Adrenal gland (tissue), 12 donors: Measurements from ENCODE around the gene HOXB13. TPM values are rescaled to one million over a fixed set of nuclear protein-coding genes. Genes with fewer than 3 reads are reported as not detected.

Experiments
- DNase-seq, 7 donors: peaks; one replicate each; pipeline ENCODE4 v3.0.0-alpha.2; 2019 to 2020
- H3K27ac ChIP-seq, 5 donors: fragments of 200-600 bp; sonication (generic) in 4 of 5; 1 replicate in 3 of 5; 2 replicates in 2 of 5; pipeline versions ENCODE4 v1.5.1 to v1.8.0; 2016 to 2020; ENCODE audit warnings: mild to moderate bottlenecking in 1 of 5
- H3K27me3 ChIP-seq: fragments of 200-600 bp; 2 replicates; pipeline ENCODE4 v1.8.0; 2021
- H3K36me3 ChIP-seq, 2 donors: fragments of 200-600 bp; replicated peaks in 1 of 2; 1 replicate in 1 of 2; 2 replicates in 1 of 2; pipeline versions ENCODE4 v1.5.1 to v1.8.0; 2018 to 2022
- H3K4me1 ChIP-seq, 2 donors: fragments of 200-600 bp; replicated peaks in 1 of 2; 1 replicate in 1 of 2; 2 replicates in 1 of 2; pipeline versions ENCODE4 v1.5.1 to v1.8.0; 2018 to 2021
- H3K4me3 ChIP-seq, 4 donors: fragments of 200-600 bp; sonication (generic) in 3 of 4; one replicate each; pipeline ENCODE4 v1.5.1; 2016 to 2018
- H3K9me3 ChIP-seq, 3 donors: fragments of 200-600 bp; sonication (generic) in 1 of 3; replicated peaks in 1 of 3; 1 replicate in 2 of 3; 2 replicates in 1 of 3; pipeline versions ENCODE4 v1.5.1 to v1.8.0; 2016 to 2021
- POLR2A ChIP-seq, 2 donors: fragments of 450-650 bp; IDR thresholded peaks; one replicate each; pipeline ENCODE4 v1.6.1; 2017; ENCODE audit warnings: antibody characterized with exemption in 2 of 2, mild to moderate bottlenecking in 2 of 2, moderate library complexity in 1 of 2
- WGBS, 4 donors: extraction: QIAGEN DNeasy Blood & Tissue Kit in 2 of 4; methylation state at CpG; one replicate each; pipeline versions ENCODE4 v1.1.5 to v1.1.7; 2013 to 2017; 5-methylcytosine and 5-hydroxymethylcytosine counted together
- intact Hi-C, 2 donors: fragments of 100-400 bp; cut with DNase I; formaldehyde crosslinking; loops; one replicate each; pipeline versions ENCODE4 v1.14.1 to v1.15.0; 2022 to 2023
- polyA plus RNA-seq, 3 donors: library from polyadenylated mRNA; stranded (reverse); fragments of 200-250 nt in 2 of 3; fragments of 350-450 nt in 1 of 3; fragmentation: Illumina TruSeq in 1 of 3; extraction: RNeasy Lipid Tissue Mini Kit (QIAGEN cat#74804) in 1 of 3; gene quantifications; one replicate each; pipeline ENCODE4 v1.2.3, GENCODE V29; 2013 to 2014
- total RNA-seq, 9 donors: library from RNA; depleted of rRNA in 4 of 9; stranded (reverse); fragments of >200 nt in 4 of 9; fragments of 120-200 nt in 1 of 9; fragmentation: NEBNext Ultra II Directional in 1 of 9; extraction: Animal tissue kit (Norgen Biotek cat#: 25700) in 1 of 9; gene quantifications; one replicate each; pipeline versions ENCODE4 v1.1.0 to v1.2.4, GENCODE V29; 2013 to 2023
- TF ChIP-seq, protein P1 (sequence below), 6 experiments: fragments of 450-650 bp in 4 of 6; fragments of 200-600 bp in 2 of 6; sonication (generic) in 1 of 6; IDR thresholded peaks; 1 replicate in 5 of 6; 2 replicates in 1 of 6; pipeline versions ENCODE4 v1.5.1 to v1.8.0; 2016 to 2021; ENCODE audit warnings: antibody characterized with exemption in 6 of 6, mild to moderate bottlenecking in 2 of 6, moderate library complexity in 1 of 6
- donor health status: healthy with polysubstance abuse.
- donor health status: Bipolar disorder and iron deficiency.
- donor health status: DM: yes; HTN: yes; CAD: no.
- donor health status: DM: no; HTN: no; CAD: no.
- donor health status: DM: no; HTN: no; CAD: no.
- donor health status: DM: yes; HTN: yes; CAD: no.

The HOXB13 gene
- total and polyA plus RNA-seq, 12 donors: 0.07 to 0.11 TPM; not detected in 10

GRCh38 chr17:48751733-48752398 is 23.3 kb upstream of the HOXB13 start:
- no peaks in the 10 kb centered on the region for H3K36me3 ChIP-seq
- H3K4me3 ChIP-seq: no peak overlapping the region
- intact Hi-C loops: no loop called here
- H3K27ac ChIP-seq: no peak overlapping the region
- peaks cover 0 to 4% (median 0%) of the 10 kb centered on the region in 3 donors for H3K9me3 ChIP-seq
- no peak for DNase-seq
- WGBS, 4 donors: 6 to 13% (median 9%) methylated on average over 13 of the region's 13 CpGs
- no peak for TF ChIP-seq POLR2A (IDR thresholded peaks at IDR 0.05)
- TF ChIP-seq, protein P1, sequence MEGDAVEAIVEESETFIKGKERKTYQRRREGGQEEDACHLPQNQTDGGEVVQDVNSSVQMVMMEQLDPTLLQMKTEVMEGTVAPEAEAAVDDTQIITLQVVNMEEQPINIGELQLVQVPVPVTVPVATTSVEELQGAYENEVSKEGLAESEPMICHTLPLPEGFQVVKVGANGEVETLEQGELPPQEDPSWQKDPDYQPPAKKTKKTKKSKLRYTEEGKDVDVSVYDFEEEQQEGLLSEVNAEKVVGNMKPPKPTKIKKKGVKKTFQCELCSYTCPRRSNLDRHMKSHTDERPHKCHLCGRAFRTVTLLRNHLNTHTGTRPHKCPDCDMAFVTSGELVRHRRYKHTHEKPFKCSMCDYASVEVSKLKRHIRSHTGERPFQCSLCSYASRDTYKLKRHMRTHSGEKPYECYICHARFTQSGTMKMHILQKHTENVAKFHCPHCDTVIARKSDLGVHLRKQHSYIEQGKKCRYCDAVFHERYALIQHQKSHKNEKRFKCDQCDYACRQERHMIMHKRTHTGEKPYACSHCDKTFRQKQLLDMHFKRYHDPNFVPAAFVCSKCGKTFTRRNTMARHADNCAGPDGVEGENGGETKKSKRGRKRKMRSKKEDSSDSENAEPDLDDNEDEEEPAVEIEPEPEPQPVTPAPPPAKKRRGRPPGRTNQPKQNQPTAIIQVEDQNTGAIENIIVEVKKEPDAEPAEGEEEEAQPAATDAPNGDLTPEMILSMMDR (IDR thresholded peaks at IDR 0.05): no peak
- peaks cover 0 to 19% of the 10 kb centered on the region in 2 donors for H3K4me1 ChIP-seq
- H3K27me3 ChIP-seq: peaks cover 100% of the 10 kb centered on the region

GRCh38 chr17:48751172-48751571 is 22.6 kb upstream of the HOXB13 start:
- Histone ChIP-seq H3K4me3 (no peak overlapping the region), H3K27me3 (peaks cover 98% of the 10 kb centered on the region), H3K27ac (no peak overlapping the region), H3K9me3 (peaks cover 0 to 4% (median 0%) of the 10 kb centered on the region in 3 donors), H3K4me1 (peaks cover 0 to 19% of the 10 kb centered on the region in 2 donors), H3K36me3 (no peaks in the 10 kb centered on the region)
- TF ChIP-seq, protein P1 (IDR thresholded peaks at IDR 0.05): no peak
- TF ChIP-seq POLR2A (IDR thresholded peaks at IDR 0.05): no peak
- WGBS, 4 donors: 0 to 8% (median 4%) methylated on average over 3 of the region's 3 CpGs
- intact Hi-C loops: no loop called here
- no peak for DNase-seq

GRCh38 chr17:48749621-48750553 is 21.3 kb upstream of the HOXB13 start:
- Histone ChIP-seq H3K36me3 (no peaks in the 10 kb centered on the region), H3K9me3 (peaks cover 0 to 4% (median 0%) of the 10 kb centered on the region in 3 donors), H3K27ac (no peak overlapping the region), H3K4me3 (no peak overlapping the region), H3K4me1 (peaks cover 0 to 17% of the 10 kb centered on the region in 2 donors), H3K27me3 (peaks cover 98% of the 10 kb centered on the region)
- intact Hi-C loops: no loop called here
- TF ChIP-seq POLR2A (IDR thresholded peaks at IDR 0.05): no peak
- TF ChIP-seq, protein P1 (IDR thresholded peaks at IDR 0.05): no peak
- whole genome bisulfite sequencing, 4 donors: 8 to 12% (median 9%) methylated on average over 16 to 32 of the region's 32 CpGs
- no peak for DNase-seq
